Measurements from ENCODE around the gene TASOR2. TPM values are rescaled to one million over a fixed set of nuclear protein-coding genes. Genes with fewer than 3 reads are reported as not detected.

TASOR2 gene
- total and polyA plus RNA-seq, 9 of the 15 experiments (the other 6 are each of a cell fraction or from before 2014, with no cell fraction given): 12.7 to 75.3 (median 52.3) TPM

DNA sequence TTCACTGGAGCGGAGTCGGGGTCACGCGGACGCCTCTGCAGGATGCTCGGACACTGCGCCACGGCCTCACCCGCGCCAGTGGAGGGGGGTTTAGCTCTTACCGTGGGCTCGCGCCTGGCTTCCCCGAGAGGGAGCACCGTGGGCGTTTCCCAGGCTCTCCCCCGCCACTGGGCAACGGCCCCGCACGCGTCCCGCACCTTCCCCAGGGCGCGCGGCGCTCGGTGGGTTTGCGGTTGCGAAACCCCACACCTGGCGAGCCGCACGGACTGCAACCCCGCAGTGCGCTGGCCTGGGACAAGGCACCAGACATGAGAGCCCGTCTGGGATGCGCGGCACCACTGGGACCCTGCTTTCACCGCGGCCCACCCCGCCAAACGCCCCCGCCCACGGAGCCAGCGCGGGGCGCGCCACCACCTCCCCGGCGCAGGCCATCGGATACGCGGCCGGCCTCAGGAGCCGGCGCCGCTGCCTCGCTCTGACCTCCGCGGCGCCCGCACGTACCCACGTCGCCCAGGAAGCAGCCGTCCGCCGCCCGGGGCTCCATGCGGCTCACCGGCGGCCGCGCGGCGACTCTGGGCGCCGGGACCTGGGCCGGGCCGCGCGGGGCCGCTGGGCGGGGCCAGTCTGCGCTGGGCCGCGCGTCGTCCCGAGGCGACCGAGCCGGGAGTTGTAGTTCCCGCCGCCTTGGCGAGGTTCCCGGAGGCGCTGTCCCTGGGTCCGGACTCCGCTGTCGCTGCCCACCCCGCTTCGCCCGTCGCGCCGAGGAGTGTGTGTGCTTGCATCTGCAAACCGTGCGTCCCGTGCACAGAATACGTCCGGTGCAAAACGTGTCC, 18.4 kb upstream of the TASOR2 start, which contains the start of gene ASB13 (continued):
- 0 out of 2 replicates have a peak, but pooled peaks have one; percentile 32 for TF ChIP-seq FOSL1 (tag; conservative IDR thresholded peaks at IDR 0.05)
- TF ChIP-seq SIN3A (IDR thresholded peaks at IDR 0.05; ENCODE audit: borderline replicate concordance in 2 of 2, control insufficient read depth in 1 of 2, low read depth in 2 of 2, low read length in 2 of 2): no peak
- no peak for TF ChIP-seq MCM3 (IDR thresholded peaks at IDR 0.05)
- no peak for TF ChIP-seq SLC30A9 (CRISPR knock-in tag; IDR thresholded peaks at IDR 0.05)
- TF ChIP-seq CREB3 (tag; conservative IDR thresholded peaks at IDR 0.05; ENCODE audit: low read depth): no peak
- peak in 1 of 2 experiments; percentile 76; a peak in 1 of 4 replicates for TF ChIP-seq UBTF (IDR thresholded peaks at IDR 0.05; ENCODE audit: borderline replicate concordance in 1 of 2, low read depth in 2 of 2, low read length in 2 of 2)
- no peak for TF ChIP-seq ZNF184 (CRISPR knock-in tag; IDR thresholded peaks at IDR 0.05)
- TF ChIP-seq BCL6 (CRISPR knock-in tag; IDR thresholded peaks at IDR 0.05): no peak
- TF ChIP-seq, protein P1, sequence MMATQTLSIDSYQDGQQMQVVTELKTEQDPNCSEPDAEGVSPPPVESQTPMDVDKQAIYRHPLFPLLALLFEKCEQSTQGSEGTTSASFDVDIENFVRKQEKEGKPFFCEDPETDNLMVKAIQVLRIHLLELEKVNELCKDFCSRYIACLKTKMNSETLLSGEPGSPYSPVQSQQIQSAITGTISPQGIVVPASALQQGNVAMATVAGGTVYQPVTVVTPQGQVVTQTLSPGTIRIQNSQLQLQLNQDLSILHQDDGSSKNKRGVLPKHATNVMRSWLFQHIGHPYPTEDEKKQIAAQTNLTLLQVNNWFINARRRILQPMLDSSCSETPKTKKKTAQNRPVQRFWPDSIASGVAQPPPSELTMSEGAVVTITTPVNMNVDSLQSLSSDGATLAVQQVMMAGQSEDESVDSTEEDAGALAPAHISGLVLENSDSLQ (IDR thresholded peaks at IDR 0.05): no peak
- TF ChIP-seq ZNF318 (IDR thresholded peaks at IDR 0.05; ENCODE audit: borderline replicate concordance in 1 of 2, low read depth in 1 of 2): no peak
- TF ChIP-seq ZNF436 (CRISPR knock-in tag; IDR thresholded peaks at IDR 0.05): no peak
- no peak for TF ChIP-seq JUNB (CRISPR knock-in tag; conservative IDR thresholded peaks at IDR 0.05)
- TF ChIP-seq PTRF (tag; IDR thresholded peaks at IDR 0.05): no peak
- no peak for TF ChIP-seq NFYB (IDR thresholded peaks at IDR 0.05; ENCODE audit: extremely low read depth, insufficient read length)

Measured in K562 (cell line).